ENCODE measurements around the gene DBET. TPM values are rescaled to one million over a fixed set of nuclear protein-coding genes. Genes with fewer than 3 reads are reported as not detected.
"Not testable (repeated sequence)": the region's sequence is repeated elsewhere in the genome, so short reads cannot be mapped to it uniquely, and the experiment has no call there.

The DBET gene
- polyA plus RNA-seq (ENCODE audit: insufficient read length in 4 of 4), result not detected

DNA sequence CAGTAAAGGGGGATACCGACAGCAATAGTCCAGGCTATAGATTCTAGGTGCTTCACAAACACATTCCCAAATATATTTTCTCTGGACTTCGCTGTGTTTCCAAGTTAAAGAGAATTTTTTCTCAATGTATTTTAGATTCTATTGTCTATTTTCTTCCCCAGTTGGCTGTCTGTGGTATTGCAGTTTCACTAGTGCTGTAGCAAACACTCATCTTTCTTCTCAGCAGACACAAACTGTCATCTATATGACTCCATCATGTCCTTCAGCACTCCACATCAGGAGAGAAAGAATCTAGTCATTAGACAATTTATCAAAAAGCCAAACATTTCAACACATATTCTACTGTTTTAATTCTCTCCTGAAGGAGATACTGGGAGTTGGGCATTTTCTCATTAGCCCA is at the start of gene DBET:
DBET (plus strand) TSS at position 161 of the 400 bp plus-strand sequence.
- not testable (repeated sequence) for DNase-seq (ENCODE audit: low read depth in 4 of 4, low spot score in 2 of 4)

DNA sequence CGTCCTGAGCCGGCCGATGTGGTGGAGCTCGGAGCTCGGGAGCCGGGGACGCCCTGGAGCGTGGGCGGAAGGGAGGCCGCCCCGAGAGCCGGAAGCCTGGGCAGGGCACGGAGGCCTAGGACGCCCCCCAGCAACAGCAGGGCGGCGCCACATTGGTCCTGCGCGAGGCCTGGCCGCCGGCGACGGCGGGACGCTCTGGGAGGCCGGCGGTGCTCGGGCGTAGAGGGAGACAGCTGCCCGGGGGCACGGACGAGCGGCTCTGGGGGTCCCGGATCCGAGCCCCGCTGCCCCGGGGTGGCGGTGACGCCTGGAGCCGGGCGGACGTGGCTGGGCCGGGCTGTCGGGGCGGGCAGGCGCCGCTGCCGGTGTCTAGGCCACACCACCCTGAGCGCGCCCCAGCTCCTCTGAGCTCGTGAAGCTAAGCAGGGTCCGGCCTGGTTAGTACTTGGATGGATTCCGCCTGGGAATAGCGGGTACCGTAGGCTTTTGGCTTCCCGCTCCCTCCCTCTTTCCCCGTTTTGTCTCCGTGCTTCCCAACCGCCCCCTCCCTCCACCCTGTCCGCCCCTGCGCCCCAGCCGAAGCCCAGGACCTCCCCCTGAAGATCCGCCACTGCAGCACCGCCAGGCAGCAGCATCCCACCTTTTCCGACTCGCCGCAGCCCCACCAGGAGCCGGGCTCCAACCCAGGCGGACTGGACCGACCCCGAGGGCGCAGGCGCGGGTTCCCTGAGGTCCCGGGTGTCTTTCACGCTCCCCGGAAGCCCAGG is 49.3 kb upstream of the DBET start:
- no peak for DNase-seq (ENCODE audit: low read depth in 4 of 4, low spot score in 2 of 4)

DNA sequence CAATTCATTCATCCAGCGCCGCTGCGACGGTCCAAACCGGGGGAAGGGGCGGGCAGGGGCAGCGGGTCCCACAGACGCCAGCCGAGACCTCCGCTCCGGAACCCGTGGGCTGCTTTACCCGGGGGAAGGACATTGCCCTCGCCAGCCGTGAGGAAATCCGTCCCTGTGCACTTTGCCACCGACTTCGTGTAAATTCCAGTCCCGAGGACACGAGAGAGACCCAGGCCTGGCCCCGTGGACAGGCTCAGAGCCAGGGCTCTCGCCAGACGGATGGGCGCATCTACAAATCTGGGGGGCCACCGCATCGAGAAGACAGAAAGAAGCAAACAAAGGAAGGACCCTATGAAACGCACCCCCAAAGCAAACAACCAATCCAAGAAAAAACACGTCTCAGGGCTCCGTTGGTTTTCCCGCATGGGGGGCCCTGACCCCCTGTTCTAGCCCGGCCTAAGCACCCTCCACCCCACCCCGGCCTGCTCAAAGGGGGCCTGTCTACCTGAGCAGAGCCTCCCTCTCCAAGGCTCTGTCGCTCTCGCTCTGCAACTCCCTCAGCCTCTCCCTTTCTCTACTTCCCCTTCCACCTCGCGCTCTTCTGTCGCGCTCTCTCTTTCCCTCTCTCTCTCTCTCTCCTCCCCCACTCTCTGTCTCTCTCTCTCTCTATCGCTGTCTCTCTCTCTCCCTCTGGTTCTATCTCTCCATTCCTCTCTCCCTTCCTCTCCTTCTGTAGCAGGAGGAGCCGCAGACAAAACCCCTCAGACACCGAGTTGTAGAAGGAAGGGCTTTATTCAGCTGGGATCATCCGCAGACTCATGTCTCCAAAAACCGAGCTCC is 48.5 kb upstream of the DBET start:
- DNase-seq (ENCODE audit: low read depth in 4 of 4, low spot score in 2 of 4), result no peak

DNA sequence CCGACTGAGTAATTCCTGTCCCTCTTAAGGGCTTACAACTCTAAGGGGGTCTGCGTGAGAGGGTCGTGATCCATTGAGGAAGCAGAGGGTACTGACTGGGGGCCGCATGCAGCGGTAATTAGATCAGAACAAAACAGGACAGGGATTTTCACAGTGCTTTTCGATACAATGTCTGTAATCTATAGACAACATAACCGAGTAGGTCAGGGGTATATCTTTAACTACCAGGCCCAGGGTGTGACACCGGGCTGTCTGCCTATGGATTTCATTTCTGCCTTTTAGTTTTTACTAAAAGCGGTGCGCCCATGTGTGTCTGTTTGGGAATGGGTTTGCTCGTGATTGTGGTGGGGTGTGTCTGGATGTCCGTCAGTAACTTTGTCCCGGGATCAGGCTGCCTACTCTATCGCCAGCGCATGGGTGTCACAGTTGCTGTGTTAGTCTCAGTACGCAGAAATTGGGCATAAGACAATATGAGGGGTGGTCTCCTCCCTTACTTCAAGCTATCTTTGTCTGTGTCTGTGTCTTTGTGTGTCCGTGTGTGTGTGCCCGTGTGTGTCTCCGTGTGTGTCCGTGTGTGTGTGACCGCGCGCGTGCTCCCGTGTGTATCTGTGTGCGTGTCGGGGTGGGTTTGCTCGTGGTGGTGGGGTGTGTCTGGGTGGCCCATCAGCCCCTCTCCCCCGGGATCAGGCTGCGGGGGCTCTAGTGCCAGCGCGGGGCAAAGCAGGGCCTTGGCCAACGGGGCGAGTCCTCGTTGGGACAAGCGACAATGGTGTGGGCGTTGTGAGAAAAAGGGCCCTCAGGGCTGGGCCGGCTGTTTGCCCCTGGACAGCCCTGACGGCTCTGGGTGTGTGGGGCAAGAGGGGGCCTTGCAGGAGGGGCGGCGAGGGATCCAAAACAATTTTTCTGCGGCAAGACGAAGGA is 47.7 kb upstream of the DBET start:
- no peak for DNase-seq (ENCODE audit: low read depth in 4 of 4, low spot score in 2 of 4)

DNA sequence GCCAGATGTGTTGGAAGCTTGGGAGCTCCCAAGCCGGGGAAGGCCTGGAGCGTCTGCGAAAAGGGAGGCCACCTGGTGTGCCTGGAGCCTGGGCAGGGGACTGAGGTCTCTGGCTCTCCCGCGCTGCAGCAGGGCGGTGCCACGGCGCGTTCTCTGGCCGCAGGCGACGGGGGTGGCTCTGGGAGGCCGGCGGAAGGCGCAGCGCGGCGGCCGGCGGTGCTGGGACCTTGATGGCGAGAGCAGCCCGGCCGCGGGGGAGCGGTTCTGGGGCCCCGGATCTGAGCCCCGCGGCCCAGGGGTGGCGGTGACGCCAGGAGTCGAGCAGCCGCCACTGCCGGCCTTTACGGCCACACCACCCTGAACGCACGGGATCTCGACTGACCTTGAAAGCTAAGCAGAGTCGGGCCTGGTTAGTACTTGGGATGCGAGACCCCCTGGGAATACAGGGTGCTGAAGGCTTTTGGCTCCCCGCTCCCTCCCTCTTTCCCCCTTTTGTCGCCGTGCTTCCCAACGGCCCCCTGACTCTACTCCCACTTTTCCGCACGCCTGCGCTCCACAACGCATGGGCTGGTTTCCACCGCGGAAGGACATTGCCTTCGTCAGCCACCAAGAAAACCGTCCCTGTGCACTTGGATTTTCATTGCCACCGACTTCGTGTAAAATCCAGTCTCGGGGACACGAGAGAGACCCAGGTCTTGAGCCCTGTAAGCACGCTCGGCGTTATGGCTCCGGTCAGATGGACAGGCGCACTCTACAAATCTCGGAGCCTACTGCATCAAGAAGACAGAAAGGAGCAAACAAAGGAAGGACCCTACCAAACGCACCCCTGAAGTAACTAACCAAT is 46.7 kb upstream of the DBET start:
- DNase-seq (ENCODE audit: low read depth in 4 of 4, low spot score in 2 of 4), result no peak

DNA sequence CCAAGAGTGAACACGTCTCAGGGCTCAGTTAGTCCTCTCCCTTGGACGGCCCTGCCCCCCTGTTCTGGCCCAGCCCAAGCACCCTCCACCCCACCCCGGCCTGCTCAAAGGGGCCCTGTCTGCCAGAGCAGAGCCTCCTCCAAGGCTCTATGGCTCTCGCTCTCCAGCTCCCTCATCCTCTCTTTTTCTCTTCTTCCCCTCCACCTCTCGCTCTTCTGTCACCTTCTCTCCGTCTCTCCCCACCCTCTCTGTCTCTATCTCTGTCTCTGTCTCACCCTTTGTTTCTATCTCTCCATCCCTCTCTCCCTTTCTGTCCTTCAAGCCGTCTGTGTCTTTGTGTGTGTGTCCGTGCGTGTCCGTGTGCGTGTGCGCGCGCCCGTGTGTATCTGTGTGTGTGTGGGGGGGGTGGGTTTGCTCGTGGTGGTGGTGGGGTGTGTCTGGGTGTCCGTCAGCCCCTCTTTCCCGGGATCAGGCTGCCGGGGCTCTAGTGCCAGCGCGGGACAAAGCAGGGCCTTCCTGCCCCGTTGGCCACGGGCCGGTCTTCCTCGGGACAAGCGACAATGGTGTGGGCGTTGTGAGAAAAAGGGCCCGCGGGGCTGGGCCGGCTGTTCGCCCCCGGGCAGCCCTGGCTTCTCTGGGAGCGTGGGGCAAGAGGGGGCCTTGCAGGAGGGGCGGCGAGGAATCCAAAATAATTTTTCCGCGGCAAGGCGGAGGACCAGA is 45.9 kb upstream of the DBET start:
- no peak for DNase-seq (ENCODE audit: low read depth in 4 of 4, low spot score in 2 of 4)

DNA sequence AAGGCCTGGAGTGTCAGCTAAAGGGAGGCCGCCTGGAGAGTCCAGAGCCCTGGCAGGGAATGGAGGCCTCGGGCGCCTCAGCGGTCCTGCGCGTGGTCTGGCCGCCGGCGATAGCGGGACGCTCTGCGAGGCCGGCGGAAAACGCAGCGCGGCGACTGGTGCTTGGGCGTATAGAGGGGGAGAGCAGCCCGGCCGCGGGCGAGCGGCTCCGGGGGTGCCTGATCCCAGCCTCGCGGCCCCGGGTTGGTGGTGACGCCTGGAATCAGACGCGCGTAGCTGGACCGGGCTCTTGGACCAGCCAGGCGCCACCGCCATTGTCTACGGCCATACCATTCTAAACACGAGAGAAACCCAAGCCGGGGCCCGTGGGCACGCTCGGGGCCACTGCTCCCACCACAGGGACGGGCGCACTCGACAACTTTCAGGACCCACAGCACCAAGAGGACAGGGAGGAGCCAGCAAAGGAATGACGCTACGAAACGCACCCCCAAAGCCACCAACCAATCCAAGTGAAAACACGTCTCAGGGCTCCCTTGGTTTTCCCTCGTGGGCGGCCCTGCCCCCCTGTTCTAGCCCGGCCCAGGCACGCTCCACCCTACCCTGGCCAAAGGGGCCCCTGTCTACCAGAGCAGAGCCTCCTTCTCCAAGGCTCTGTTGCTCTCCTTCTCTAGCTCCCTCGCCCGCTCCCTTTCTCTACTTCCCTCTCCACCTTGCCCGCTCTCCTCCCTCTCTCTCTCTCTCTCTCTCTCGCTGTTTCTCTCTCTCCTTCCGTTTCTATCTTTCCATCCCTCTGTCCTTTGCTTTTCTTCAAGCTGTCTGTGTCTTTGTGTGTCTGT is 45.1 kb upstream of the DBET start:
- no peak for DNase-seq (ENCODE audit: low read depth in 4 of 4, low spot score in 2 of 4)

DNA sequence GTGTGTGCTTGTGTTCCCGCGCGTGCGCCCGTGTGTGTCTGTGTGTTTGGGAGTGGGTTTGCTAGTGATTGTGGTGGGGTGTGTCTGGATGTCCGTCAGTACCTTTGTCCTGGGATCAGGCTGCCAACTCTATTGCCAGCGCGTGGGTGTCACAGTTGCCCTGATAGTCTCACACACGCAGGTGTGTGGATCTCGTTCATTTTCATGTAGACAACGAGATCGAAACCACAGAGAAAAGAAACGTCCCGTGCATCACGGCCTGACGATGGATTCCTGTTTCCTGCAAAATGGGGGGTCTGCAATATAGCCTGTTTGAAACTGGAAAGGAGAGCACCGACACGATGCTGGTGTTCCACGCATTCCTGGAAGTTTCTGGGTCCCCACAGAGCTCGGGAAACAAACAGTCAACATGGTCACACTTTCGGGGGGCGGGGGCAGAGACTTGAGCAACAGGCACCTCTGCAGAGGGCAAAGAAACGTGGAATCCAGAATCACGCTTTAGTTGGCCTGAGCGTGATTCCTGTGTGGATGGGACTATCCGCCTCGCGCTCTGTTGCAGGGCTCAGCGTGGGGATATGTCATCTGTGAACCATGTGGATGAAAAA is 44.3 kb upstream of the DBET start:
- DNase-seq (ENCODE audit: low read depth in 4 of 4, low spot score in 2 of 4), result not testable (repeated sequence)

DNA sequence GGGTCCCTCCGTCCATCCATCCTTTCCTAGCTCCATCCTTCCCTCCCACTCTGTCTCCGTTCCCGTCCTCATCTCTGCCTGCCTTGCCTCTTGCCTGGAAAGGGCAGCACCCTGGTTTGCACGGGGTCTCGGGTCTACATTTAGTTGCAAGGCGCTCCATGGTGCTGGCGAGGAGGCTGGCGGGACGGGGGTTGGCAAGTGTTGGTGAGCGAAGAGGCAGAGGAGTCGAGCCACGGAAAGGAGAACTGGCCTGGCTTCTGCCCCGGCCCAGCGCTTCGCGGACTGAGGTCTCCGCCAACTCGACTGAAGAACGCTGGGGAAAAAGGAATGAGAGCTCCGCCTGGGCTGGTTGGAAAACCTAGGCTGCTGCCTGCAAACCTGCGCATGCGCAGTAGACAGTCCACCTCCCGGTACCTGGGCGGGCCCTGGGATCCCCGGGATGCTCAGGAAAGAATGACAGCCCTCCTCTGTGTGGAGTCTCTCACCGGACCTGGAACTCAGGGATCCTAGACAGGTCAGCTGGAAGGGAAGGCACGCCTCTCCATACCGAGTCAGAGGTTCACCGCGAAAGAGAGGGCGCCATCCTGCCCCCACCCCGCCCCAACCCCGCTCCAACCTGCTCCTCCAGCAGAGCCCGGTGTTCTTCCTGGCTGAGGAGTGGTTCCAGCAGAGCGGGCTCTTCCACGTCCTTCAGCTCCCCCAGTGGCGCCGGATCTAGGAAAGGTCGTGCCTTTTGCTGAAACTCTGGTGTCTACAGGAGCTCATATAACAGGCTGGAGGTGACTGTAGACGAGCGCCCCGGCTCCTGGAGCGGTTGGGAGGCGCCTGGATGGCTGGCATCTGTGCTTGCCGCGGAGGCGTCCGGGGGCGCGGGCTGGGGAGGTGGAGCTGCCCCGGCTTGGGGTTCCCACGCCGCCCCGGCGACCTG is 43.2 kb upstream of the DBET start:
- DNase-seq (ENCODE audit: low read depth in 4 of 4, low spot score in 2 of 4), result no peak

DNA sequence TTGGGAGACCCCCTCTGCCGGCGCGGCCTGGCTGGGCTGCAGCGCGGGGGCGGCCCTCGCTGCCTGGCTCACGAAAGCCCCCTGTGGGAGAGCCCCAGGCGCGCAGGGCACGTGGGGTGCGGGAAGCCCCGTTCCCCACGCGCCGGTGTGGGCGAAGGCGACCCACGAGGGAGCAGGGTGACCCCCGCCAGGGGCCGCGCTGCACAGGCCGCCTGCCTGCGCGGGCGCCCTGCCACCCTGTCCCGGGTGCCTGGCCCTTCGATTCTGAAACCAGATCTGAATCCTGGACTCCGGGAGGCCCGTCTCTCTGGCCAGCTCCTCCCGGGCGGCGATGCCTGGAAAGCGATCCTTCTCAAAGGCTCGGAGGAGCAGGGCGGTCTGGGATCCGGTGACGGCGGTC is 42.3 kb upstream of the DBET start:
- DNase-seq (ENCODE audit: low read depth in 4 of 4, low spot score in 2 of 4), result not testable (repeated sequence)

DNA sequence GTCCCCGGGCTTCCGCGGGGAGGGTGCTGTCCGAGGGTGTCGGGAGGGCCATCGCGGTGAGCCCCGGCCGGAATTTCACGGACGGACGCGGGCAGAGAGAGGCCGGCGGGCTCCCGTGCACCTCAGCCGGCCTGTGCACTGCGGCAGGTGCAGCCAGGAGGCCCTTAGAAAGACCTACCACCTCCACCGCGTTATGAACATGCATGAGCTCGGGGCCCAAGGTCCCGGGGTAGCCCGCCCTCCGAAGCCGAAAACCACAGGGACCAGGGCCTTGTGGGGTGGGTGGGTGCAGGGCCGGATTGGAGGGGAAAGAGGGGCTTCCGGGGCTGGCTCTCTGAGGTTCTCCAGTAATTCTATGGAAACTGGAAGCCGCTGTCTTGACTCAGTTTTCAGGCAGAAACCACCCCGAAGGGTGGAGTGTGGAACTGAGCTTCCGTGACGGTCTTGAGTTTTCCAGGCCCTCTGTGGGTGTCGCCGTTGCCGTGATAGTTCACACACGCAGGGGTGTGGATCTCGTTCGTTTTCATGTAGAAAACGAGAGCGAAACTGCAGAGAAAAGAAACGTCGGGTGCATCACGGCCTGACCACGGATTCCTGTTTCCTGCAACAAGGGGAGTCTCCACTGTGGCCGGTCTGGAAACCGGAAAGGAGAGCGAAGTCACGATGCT is 41.6 kb upstream of the DBET start:
- not testable (repeated sequence) for DNase-seq (ENCODE audit: low read depth in 4 of 4, low spot score in 2 of 4)

DNA sequence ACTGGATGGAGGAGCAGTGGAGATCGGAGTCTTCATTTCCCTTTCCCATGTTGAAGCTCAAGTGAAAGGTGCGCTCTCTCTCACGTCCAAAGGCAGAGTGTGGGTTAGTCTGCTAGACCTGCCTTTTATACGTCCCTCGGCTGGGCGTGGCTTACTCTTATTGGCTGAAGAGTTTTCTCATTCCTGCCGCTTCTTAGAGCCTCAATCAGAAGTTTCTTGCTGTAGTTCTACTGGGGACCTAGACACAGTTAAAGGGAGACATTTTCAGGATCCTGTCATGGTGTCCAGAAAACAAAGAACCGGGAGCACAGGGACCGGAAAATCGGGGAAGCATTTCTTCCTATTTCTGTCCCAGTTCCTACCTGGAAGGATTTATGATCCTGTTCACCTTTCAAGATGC is 37.1 kb upstream of the DBET start, which contains the start of gene FRG2:
FRG2 (minus strand) TSS at position 101 of the 400 bp plus-strand sequence; CDS start at position 49, 52 bp downstream.
- DNase-seq (ENCODE audit: low read depth in 4 of 4, low spot score in 2 of 4), result not testable (repeated sequence)

DNA sequence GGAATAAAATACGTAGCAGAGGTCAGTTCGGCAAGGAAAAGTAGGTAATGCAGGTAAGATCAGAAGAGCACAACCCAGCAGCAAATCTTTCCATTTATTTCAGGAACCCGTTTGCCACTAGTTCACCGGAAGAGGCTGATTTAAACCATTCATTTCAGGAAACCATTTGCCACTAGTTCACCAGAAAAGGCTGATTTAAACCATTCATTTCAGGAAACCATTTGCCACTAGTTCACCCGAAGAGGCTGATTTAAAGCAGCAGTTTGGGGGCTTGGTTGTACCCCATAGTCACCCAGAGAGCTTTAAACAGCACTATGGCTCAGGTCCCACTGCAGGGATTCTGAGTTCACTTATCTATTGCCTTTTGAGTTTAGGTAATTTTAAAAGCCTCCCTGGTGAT is 33.0 kb upstream of the DBET start:
- DNase-seq (ENCODE audit: low read depth in 4 of 4, low spot score in 2 of 4), result not testable (repeated sequence)

DNA sequence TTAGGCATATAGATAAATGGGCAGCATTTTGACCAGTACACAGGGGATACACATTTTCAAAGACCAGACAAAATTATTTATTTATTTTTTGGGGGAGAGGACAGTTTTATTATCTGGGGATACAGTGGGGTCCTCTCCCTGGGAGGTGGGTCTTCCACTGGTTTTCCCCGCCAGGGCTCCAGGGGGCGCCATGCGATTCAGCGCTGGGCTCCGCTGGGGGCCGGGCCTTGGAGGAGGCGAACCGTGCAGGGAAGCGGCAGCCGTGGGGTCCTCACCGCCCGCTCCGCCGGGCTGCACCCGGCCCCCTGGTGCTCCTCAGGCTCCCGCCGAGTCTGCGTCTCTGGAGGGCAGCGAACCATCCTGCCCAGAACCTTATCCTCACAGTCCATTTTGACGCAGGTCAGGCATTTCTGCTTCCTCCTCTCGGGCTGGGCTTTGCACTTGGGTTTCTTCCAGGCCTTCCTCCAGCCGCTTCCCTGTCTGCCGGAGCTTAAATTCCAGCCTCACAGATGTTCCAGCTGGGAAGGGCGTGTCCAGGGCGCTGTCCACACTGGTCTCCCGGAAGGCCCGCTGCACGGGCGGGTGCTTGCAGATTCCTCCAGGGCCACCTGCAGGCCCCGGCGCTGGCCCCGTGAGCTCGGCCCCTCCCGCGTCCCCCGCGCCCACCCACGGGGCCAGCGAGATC is 26.5 kb upstream of the DBET start:
- DNase-seq (ENCODE audit: low read depth in 4 of 4, low spot score in 2 of 4), result not testable (repeated sequence)

DNA sequence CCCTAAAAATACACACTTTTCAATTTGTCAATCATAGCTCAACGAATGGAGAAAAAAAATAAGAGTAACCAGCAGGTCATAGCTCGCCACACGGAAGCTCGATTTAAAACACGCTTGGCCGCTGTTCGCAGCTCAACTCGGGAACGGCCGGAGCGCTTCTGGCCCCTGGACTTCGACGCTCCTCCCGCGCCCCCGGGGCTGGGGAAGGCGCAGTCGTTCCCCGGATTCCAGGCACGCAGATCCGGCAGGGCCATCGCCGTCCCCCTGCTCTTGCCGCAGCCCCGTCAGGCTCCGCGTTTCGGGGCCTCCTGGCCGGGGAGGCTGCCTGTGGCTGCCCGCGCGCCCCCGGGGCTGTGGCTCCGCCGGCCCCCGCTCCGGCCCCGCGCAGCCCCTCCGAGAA is 23.4 kb upstream of the DBET start:
- not testable (repeated sequence) for DNase-seq (ENCODE audit: low read depth in 4 of 4, low spot score in 2 of 4)

DNA sequence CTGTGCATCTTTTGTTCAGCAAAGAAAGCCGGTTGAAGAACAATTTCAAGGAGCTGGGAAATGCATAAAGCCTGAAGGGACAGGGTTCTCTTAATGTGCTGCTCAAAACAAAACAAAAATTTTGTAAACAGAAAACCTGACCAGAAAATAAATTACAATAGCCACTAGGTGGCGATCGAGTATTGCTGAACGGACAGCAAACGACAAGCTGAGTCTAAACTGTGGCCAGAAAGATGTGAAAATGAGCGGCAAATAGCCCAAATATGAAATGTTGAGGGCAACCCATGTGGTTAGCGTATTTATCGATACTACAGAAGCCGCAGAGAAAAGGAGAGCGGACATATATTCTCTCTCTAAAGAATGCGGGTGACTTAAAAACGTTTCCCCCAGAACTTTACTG is 16.7 kb upstream of the DBET start:
- not testable (repeated sequence) for DNase-seq (ENCODE audit: low read depth in 4 of 4, low spot score in 2 of 4)

Data from left renal cortex interstitium (tissue), 4 donors.